ENCODE measurements around the gene ARSD. TPM values are rescaled to one million over a fixed set of nuclear protein-coding genes. Genes with fewer than 3 reads are reported as not detected.

ARSD gene
- total and polyA plus RNA-seq, 2 of the 8 experiments (the other 6 are each of a cell fraction or from before 2014, with no cell fraction given) = 1.8 to 3.2 TPM

DNA sequence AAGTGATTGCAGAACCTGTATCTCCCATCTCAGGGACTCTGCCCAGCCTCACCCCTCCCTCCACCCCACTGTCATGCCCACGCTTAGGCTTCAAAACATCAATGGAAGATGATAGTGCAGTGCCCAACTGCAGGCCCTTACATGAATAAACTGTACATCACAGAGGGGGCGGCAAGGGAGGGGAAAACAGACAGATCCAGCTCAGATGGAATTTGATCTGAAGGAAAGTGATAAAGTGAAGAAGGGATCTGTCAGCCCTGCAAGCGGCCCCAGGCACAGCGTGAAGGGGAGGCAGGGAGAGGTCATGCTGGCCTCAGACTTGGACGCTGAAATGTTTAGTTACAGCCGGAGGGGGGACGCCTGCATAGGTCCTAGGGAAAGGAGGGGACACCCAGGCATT is 61.9 kb downstream of the ARSD start:
- Histone ChIP-seq H2BK120ac (replicated peaks; ENCODE audit: low read depth, low read length) (no peak overlapping the region), H3K4me2 (ENCODE audit: insufficient read depth in 1 of 2, low read depth in 2 of 2, low read length in 2 of 2) (no peak overlapping the region), H4K20me1 (replicated peaks in 1 of 2; ENCODE audit: control insufficient read depth in 1 of 2, insufficient read depth in 2 of 2, low read length in 2 of 2) (no peaks in the 10 kb centered on the region), H3K9ac (replicated peaks in 1 of 4; ENCODE audit: extremely low read depth in 1 of 4, low read depth in 3 of 4, low read length in 3 of 4) (no peak overlapping the region), H3K14ac (ENCODE audit: insufficient read length) (no peak overlapping the region), H3K79me1 (ENCODE audit: low read depth, low read length) (no peaks in the 10 kb centered on the region), H4K5ac (ENCODE audit: insufficient read length, low read depth, low read length) (no peak overlapping the region), H2BK12ac (ENCODE audit: low read depth, low read length) (no peak overlapping the region), H3K56ac (replicated peaks; ENCODE audit: insufficient read length, low read depth, low read length) (no peak overlapping the region), H3K36me3 (ENCODE audit: control insufficient read depth in 2 of 4, insufficient read depth in 4 of 4, low read length in 3 of 4) (peaks cover 0 to 34% (median 15%) of the 10 kb centered on the region in 4 experiments; a peak in 6 of 8 replicates), H3K4ac (replicated peaks; ENCODE audit: insufficient read length, low read depth, low read length) (no peak overlapping the region), H2BK20ac (ENCODE audit: low read length) (no peak overlapping the region), H3K27me3 (replicated peaks in 1 of 4; ENCODE audit: control insufficient read depth in 3 of 4, extremely low read depth in 1 of 4, insufficient read depth in 3 of 4, low read length in 3 of 4) (no peaks in the 10 kb centered on the region), H3K23me2 (ENCODE audit: low read depth, low read length) (no peaks in the 10 kb centered on the region), H3K4me1 (replicated peaks in 1 of 4; ENCODE audit: control insufficient read depth in 3 of 4, insufficient read depth in 4 of 4, low read length in 3 of 4) (no peaks in the 10 kb centered on the region), H2AFZ (ENCODE audit: low read length) (no peak overlapping the region), H3K4me3 (ENCODE audit: extremely low read depth in 1 of 4, insufficient read depth in 2 of 4, low read depth in 3 of 4, low read length in 4 of 4) (no peak overlapping the region), H3K79me2 (ENCODE audit: control insufficient read depth in 1 of 2, insufficient read depth in 2 of 2, low read length in 2 of 2) (no peaks in the 10 kb centered on the region), H2BK15ac (ENCODE audit: low read length) (no peak overlapping the region), H3K9me3 (ENCODE audit: insufficient read depth in 2 of 2, low read depth in 1 of 2, low read length in 1 of 2) (no peaks in the 10 kb centered on the region), H2AK5ac (ENCODE audit: low read depth, low read length) (no peak overlapping the region), H3K27ac (ENCODE audit: low read depth, low read length) (no peak overlapping the region), H3K23ac (ENCODE audit: insufficient read length) (no peak overlapping the region), H4K8ac (ENCODE audit: extremely low read depth, insufficient read depth, low read length) (no peak overlapping the region), H3K18ac (ENCODE audit: extremely low read depth, low read length) (no peak overlapping the region), H2BK5ac (ENCODE audit: low read depth, low read length) (no peak overlapping the region), H4K91ac (replicated peaks; ENCODE audit: insufficient read length, low read length) (no peak overlapping the region)
- DNase-seq (ENCODE audit: low read depth in 1 of 2, low spot score in 2 of 2) (no peak), FAIRE-seq (no peak)
- CTCF ChIA-PET (ENCODE audit: partially characterized antibody) = no interaction called here
- POLR2A ChIA-PET (ENCODE audit: partially characterized antibody) = no interaction called here
- TF ChIP-seq SP4 (IDR thresholded peaks at IDR 0.05; ENCODE audit: low read length) (no peak), MAX (IDR thresholded peaks at IDR 0.05) (no peak), MAFK (IDR thresholded peaks at IDR 0.05; ENCODE audit: low read depth, low read length) (no peak), ASH2L (IDR thresholded peaks at IDR 0.05; ENCODE audit: low read length) (no peak), SIN3A (conservative IDR thresholded peaks at IDR 0.05 in 1 of 2, IDR thresholded peaks at IDR 0.05 in 1 of 2; ENCODE audit: low read depth in 1 of 2, low read length in 2 of 2) (no peak), TEAD4 (IDR thresholded peaks at IDR 0.05; ENCODE audit: low read depth, low read length) (no peak), JUN (IDR thresholded peaks at IDR 0.05; ENCODE audit: low read depth, low read length) (no peak), ZNF274 (IDR thresholded peaks at IDR 0.05; ENCODE audit: borderline replicate concordance, extremely low read depth, low read length) (no peak), KDM4A (IDR thresholded peaks at IDR 0.05; ENCODE audit: low read depth, low read length, severe bottlenecking) (no peak), TAF7 (optimal IDR thresholded peaks at IDR 0.05; ENCODE audit: borderline replicate concordance, low read depth, low read length) (no peak), CBX5 (IDR thresholded peaks at IDR 0.05; ENCODE audit: low read depth, low read length) (no peak), EGR1 (IDR thresholded peaks at IDR 0.05; ENCODE audit: borderline replicate concordance, low read depth, low read length) (no peak), FOSL1 (IDR thresholded peaks at IDR 0.05; ENCODE audit: insufficient read depth, low read depth, low read length) (no peak)
- TF ChIP-seq, protein P1, sequence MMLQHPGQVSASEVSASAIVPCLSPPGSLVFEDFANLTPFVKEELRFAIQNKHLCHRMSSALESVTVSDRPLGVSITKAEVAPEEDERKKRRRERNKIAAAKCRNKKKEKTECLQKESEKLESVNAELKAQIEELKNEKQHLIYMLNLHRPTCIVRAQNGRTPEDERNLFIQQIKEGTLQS (IDR thresholded peaks at IDR 0.05; ENCODE audit: insufficient read depth, low read depth, low read length) = no peak
- 81% methylated on average over 6 of the region's 7 CpGs; no CpG with 5 or more reads in 1 of the 2 experiments for WGBS, 2 experiments (ENCODE audit: extremely low coverage in 1 of 2, insufficient coverage in 1 of 2, insufficient read length in 1 of 2, insufficient replicate concordance in 2 of 2, low coverage in 1 of 2, low lambda C conversion rate in 2 of 2, missing lambda C conversion rate in 1 of 2)
